Peyer's patch (tissue), 4 donors: ENCODE measurements around the gene DAZAP1. TPM values are rescaled to one million over a fixed set of nuclear protein-coding genes. Genes with fewer than 3 reads are reported as not detected.

Source experiments
- DNase-seq, 3 donors: peaks; one replicate each; pipeline ENCODE4 v3.0.0-alpha.2; 2017 to 2019
- H3K27ac ChIP-seq, 4 donors: fragments of 200-600 bp; sonication (generic); one replicate each; pipeline ENCODE4 v1.5.1; 2016 to 2019
- H3K27me3 ChIP-seq, 2 donors: fragments of 200-600 bp; sonication (generic); one replicate each; pipeline ENCODE4 v1.5.1; 2019
- H3K36me3 ChIP-seq, 3 donors: fragments of 200-600 bp; sonication (generic); one replicate each; pipeline ENCODE4 v1.5.1; 2016 to 2019
- H3K4me1 ChIP-seq, 4 donors: fragments of 200-600 bp; sonication (generic); one replicate each; pipeline ENCODE4 v1.5.1; 2016 to 2019
- H3K4me3 ChIP-seq, 4 donors: fragments of 200-600 bp; sonication (generic); 1 replicate in 3 of 4; 2 replicates in 1 of 4; pipeline ENCODE4 v1.5.1; 2016 to 2019; ENCODE audit warnings: mild to moderate bottlenecking in 1 of 4
- H3K9me3 ChIP-seq, 4 donors: fragments of 200-600 bp; sonication (generic); one replicate each; pipeline ENCODE4 v1.5.1; 2016 to 2019; ENCODE audit warnings: mild to moderate bottlenecking in 1 of 4
- POLR2A ChIP-seq, 2 donors: fragments of 450-650 bp; IDR thresholded peaks; one replicate each; pipeline ENCODE4 v1.5.1; 2017; ENCODE audit warnings: antibody characterized with exemption in 2 of 2, mild to moderate bottlenecking in 2 of 2, moderate library complexity in 2 of 2
- total RNA-seq, 4 donors: library from RNA; depleted of rRNA; stranded (reverse); fragments of >200 nt; gene quantifications; one replicate each; pipeline ENCODE4 v1.1.0, GENCODE V29; 2016
- TF ChIP-seq, protein P1 (sequence below), 6 experiments: fragments of 450-650 bp in 4 of 6; fragments of 200-600 bp in 2 of 6; sonication (generic) in 1 of 6; IDR thresholded peaks; one replicate each; pipeline ENCODE4 v1.5.1; 2017 to 2019; ENCODE audit warnings: antibody characterized with exemption in 6 of 6, mild to moderate bottlenecking in 3 of 6, moderate library complexity in 1 of 6

Gene DAZAP1
- total RNA-seq, 4 donors from 2014 or later, result 37.5 to 90.9 (median 58.2) TPM

DNA sequence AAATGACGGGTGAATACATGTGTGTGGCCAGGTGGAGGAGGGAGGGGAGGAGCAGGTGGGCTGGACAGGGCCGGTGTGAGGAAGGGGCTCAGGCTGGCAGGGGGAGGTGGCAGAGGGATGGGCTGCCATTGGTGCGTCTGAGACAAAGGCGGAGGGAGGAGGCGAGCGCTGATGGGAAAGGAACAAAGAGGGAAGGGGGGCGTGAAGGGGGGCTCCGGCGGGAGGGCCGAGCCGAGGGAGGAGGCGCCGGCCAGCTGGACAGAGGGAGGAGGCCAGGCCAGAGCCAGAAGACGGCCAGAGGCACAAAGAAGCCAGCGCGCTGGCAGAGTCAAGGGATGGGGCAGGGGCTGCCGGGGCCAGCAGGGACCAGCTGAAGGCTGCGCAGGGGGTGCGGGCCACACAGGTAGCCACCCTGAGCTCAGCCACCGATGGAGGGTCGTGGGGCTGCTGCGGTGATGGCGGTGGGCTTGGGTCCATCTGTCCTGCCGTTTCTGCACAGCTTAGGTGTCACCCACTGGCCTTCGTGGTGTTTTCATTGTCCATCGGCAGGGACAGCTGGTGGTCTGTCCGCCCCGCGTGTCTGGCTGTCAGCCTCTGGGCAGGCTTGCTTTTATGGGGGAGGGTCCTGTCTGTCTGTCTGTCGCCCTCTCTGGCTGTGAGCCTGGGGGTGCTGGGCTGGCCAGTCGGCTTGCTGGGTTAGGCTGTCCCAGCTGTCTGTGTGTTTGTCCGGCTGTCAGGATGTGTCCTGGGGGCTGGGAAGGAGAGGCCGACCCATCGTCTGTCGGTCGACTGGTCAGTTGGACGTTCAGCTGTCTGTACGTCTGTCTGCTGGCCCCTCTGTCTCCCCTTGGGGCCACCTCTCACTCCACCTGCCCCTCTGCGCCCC lies 44.8 kb downstream of the DAZAP1 start:
- no peak for TF ChIP-seq POLR2A (IDR thresholded peaks at IDR 0.05)
- TF ChIP-seq, protein P1, sequence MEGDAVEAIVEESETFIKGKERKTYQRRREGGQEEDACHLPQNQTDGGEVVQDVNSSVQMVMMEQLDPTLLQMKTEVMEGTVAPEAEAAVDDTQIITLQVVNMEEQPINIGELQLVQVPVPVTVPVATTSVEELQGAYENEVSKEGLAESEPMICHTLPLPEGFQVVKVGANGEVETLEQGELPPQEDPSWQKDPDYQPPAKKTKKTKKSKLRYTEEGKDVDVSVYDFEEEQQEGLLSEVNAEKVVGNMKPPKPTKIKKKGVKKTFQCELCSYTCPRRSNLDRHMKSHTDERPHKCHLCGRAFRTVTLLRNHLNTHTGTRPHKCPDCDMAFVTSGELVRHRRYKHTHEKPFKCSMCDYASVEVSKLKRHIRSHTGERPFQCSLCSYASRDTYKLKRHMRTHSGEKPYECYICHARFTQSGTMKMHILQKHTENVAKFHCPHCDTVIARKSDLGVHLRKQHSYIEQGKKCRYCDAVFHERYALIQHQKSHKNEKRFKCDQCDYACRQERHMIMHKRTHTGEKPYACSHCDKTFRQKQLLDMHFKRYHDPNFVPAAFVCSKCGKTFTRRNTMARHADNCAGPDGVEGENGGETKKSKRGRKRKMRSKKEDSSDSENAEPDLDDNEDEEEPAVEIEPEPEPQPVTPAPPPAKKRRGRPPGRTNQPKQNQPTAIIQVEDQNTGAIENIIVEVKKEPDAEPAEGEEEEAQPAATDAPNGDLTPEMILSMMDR (IDR thresholded peaks at IDR 0.05), result no peak
- peaks cover 0 to 6% (median 0%) of the 10 kb centered on the region in 4 donors for H3K9me3 ChIP-seq
- no peak overlapping the region for H3K4me3 ChIP-seq
- peaks cover 0 to 79% of the 10 kb centered on the region in 2 donors for H3K27me3 ChIP-seq
- no peaks in the 10 kb centered on the region for H3K36me3 ChIP-seq
- DNase-seq, result no peak
- no peak overlapping the region for H3K27ac ChIP-seq
- peaks cover 0 to 23% (median 13%) of the 10 kb centered on the region in 4 donors for H3K4me1 ChIP-seq

DNA sequence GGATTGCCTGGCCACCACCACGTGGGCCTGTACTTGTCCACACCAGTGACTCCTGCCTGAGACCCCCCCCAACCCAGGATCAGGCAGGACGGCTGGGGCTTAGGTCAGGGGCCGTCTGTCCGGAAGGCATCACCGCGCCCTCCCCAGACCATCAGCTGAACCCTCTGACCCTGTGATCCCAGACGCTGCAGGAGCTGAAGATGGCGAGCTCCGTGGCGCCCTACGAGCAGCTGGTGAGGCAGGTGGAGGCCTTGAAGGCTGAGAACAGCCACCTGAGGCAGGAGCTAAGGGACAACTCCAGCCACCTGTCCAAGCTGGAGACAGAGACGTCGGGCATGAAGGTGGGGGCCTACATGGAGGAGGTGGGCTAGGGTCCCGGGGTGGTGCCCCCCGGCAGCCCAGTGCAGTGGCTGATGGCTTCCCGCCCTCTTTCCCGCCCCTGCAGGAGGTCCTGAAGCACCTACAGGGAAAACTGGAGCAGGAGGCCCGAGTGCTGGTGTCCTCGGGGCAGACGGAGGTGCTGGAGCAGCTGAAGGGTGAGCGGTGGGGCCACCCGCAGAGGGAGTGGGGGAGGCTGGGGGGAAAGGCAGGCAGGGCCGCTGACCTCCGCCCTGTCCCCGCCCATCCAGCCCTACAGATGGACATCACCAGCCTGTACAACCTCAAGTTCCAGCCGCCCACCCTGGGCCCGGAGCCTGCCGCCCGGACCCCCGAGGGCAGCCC lies 45.6 kb downstream of the DAZAP1 start:
- Histone ChIP-seq H3K27me3 (peaks cover 0 to 75% of the 10 kb centered on the region in 2 donors), H3K27ac (no peak overlapping the region), H3K4me1 (peaks cover 0 to 23% (median 13%) of the 10 kb centered on the region in 4 donors), H3K9me3 (peaks cover 0 to 6% (median 0%) of the 10 kb centered on the region in 4 donors), H3K36me3 (no peaks in the 10 kb centered on the region), H3K4me3 (no peak overlapping the region)
- TF ChIP-seq, protein P1 (IDR thresholded peaks at IDR 0.05), result no peak
- no peak for TF ChIP-seq POLR2A (IDR thresholded peaks at IDR 0.05)
- no peak for DNase-seq

DNA sequence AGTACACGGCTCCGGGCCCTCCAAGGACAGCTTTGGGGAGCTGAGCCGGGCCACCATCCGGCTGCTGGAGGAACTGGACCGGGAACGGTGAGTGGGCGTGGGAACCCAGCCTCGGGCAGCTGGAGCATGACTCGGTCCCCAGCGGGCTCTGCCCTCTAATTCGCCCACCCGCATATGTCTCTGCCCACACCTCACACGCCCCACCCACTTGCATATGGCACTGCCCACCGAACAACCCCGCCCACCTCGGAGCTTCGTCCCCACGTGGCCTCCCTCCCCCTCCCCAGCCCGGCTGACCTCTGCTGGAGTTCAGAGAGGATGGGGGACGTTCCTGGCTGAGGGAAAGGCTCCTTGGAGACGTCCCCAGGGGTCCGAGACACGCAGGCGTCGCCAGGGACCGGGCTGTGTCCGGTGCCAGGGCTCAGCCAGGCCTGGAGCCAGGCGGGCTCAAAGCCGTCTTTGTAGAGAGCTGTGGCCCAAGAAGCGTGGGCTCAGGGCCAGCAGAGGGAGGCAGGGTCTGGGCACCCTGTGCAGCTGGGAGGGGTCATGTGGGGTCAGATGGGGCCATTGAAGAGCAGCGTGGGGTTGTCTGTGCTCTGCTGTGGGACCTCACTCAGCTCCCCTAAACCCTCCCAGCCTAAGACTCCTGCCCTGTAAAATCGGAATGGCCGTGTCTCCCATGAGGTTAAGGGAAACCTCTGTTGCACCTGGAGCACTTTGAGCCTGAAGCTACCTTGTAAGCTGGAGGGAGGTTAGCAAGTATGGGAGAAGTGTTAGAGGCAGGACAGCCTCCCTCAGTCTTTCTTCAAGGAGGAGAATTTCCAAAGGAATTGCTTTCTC lies 46.4 kb downstream of the DAZAP1 start:
- DNase-seq, result no peak
- Histone ChIP-seq H3K4me3 (no peak overlapping the region), H3K4me1 (peaks cover 0 to 23% (median 13%) of the 10 kb centered on the region in 4 donors), H3K9me3 (peaks cover 0 to 6% (median 0%) of the 10 kb centered on the region in 4 donors), H3K36me3 (no peaks in the 10 kb centered on the region), H3K27me3 (peaks cover 0 to 73% of the 10 kb centered on the region in 2 donors), H3K27ac (no peak overlapping the region)
- TF ChIP-seq, protein P1 (IDR thresholded peaks at IDR 0.05), result no peak
- no peak for TF ChIP-seq POLR2A (IDR thresholded peaks at IDR 0.05)

DNA sequence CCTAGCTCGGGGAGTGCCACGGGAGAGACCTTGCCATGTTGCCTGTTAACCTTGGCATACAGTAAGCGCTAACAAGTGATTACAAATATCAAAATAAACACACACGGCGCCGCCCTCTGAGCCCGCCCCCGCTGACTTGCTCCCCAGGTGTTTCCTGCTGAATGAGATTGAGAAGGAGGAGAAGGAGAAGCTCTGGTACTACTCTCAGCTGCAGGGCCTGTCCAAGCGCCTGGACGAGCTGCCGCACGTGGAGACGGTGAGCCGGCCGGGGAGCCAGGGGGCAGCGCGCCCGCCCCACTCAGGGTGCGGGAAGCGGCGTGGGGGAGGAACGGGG lies 47.6 kb downstream of the DAZAP1 start:
- Histone ChIP-seq H3K4me1 (peaks cover 0 to 23% (median 10%) of the 10 kb centered on the region in 4 donors), H3K36me3 (no peaks in the 10 kb centered on the region), H3K27ac (no peak overlapping the region), H3K27me3 (peaks cover 0 to 63% of the 10 kb centered on the region in 2 donors), H3K4me3 (peak overlapping the region in 2 of 4 donors; percentile 6 to 8), H3K9me3 (peaks cover 0 to 6% (median 0%) of the 10 kb centered on the region in 4 donors)
- peak in 2 of 3 donors; percentile 39 to 65 for DNase-seq
- TF ChIP-seq POLR2A (IDR thresholded peaks at IDR 0.05), result no peak
- TF ChIP-seq, protein P1 (IDR thresholded peaks at IDR 0.05), result no peak
